Activated CD4-positive, alpha-beta T cell treated with anti-CD3 and anti-CD28 coated beads, Interleukin-2, amount 10 ng/mL, durations not matched to agents 7 days and 5 days (primary cell): ENCODE data around the gene ELK3. TPM values are rescaled to one million over a fixed set of nuclear protein-coding genes. Genes with fewer than 3 reads are reported as not detected.
A peak's percentile ranks its signal among the peaks of the same experiment; 100 is the strongest.

Experiments
- CTCF ChIA-PET: fragments of 350-600 bp; sonication (Branson Sonifier 250); formaldehyde crosslinking; loops from one replicate; lab custom pipeline; 2021; ENCODE audit warnings: antibody characterized with exemption; lab: Charles Lee
- POLR2A ChIA-PET: fragments of 350-600 bp; sonication (Branson Sonifier 250); formaldehyde crosslinking; loops from one replicate; lab custom pipeline; 2021; ENCODE audit warnings: antibody characterized with exemption; lab: Charles Lee
- DNase-seq: peaks from one replicate; pipeline ENCODE4 v3.0.0-alpha.2; 2020
- H3K27ac Mint-ChIP-seq: one replicate; pipeline ENCODE4 v1.8.0; 2021; ENCODE audit warnings: mild to moderate bottlenecking, moderate library complexity, mixed read lengths
- H3K27me3 Mint-ChIP-seq: one replicate; pipeline ENCODE4 v1.8.0; 2021; ENCODE audit warnings: mixed read lengths
- H3K36me3 Mint-ChIP-seq: one replicate; pipeline ENCODE4 v1.8.0; 2021; ENCODE audit warnings: low read depth, mixed read lengths
- H3K4me1 Mint-ChIP-seq: one replicate; pipeline ENCODE4 v1.8.0; 2021; ENCODE audit warnings: mixed read lengths
- H3K4me3 Mint-ChIP-seq: one replicate; pipeline ENCODE4 v1.8.0; 2021; ENCODE audit warnings: mild to moderate bottlenecking, moderate library complexity, mixed read lengths
- H3K9me3 Mint-ChIP-seq: one replicate; pipeline ENCODE4 v1.8.0; 2021; ENCODE audit warnings: mixed read lengths
- total RNA-seq, 2 experiments: library from RNA; stranded (reverse); gene quantifications; one replicate each; pipeline ENCODE4 v1.2.3, GENCODE V29; 2021

Gene ELK3
- 10 to 100 TPM; 27.3 to 33.9 TPM for total RNA-seq

- Mint-ChIP-seq H3K4me1 (peaks cover 45% of the 10 kb centered on the region), H3K27ac (peak within 1 kb of the TSS; percentile 99), H3K27me3 (no peaks in the 10 kb centered on the region), H3K4me3 (peak within 1 kb of the TSS; percentile 99), H3K36me3 (peaks cover 10% of the 10 kb centered on the region), H3K9me3 (no peaks in the 10 kb centered on the region)
- ChIA-PET CTCF (interaction anchor here (1.8 kb wide), 1 partner anchor 15 kb away, joined by 5 read pairs; no protein-coding TSS in a partner anchor), POLR2A (no interaction called here)
- DNase-seq: peak; percentile 60
These were observed at the start of gene ELK3 for GRCh38 chr12:96193725-96194575. Gene ELK3 (plus strand): TSS chr12:96194375.

GRCh38 chr12:96146747-96147146, 47.4 kb upstream of the ELK3 start:
- DNase-seq: no peak
- peaks cover 26% of the 10 kb centered on the region for H3K4me1 Mint-ChIP-seq
- no peaks in the 10 kb centered on the region for H3K27me3 Mint-ChIP-seq
- no peaks in the 10 kb centered on the region for H3K36me3 Mint-ChIP-seq
- H3K9me3 Mint-ChIP-seq: no peaks in the 10 kb centered on the region
- ChIA-PET POLR2A (no interaction called here), CTCF (interaction anchor here (1.0 kb wide), 3 partner anchors 10 to 52 kb away, joined by 3 to 6 read pairs (median 4); no protein-coding TSS in a partner anchor)
- H3K4me3 Mint-ChIP-seq: no peak overlapping the region
- no peak overlapping the region for H3K27ac Mint-ChIP-seq

- no peak for DNase-seq
- no peaks in the 10 kb centered on the region for H3K36me3 Mint-ChIP-seq
- no peak overlapping the region for H3K27ac Mint-ChIP-seq
- H3K4me1 Mint-ChIP-seq: no peaks in the 10 kb centered on the region
- ChIA-PET CTCF (no interaction called here), POLR2A (no interaction called here)
- no peaks in the 10 kb centered on the region for H3K9me3 Mint-ChIP-seq
- H3K27me3 Mint-ChIP-seq: no peaks in the 10 kb centered on the region
- H3K4me3 Mint-ChIP-seq: no peak overlapping the region
These were observed 43.7 kb upstream of the ELK3 start for GRCh38 chr12:96150442-96150841.

- Mint-ChIP-seq H3K27ac (no peak overlapping the region), H3K36me3 (no peaks in the 10 kb centered on the region), H3K4me3 (no peak overlapping the region), H3K27me3 (no peaks in the 10 kb centered on the region), H3K4me1 (no peaks in the 10 kb centered on the region), H3K9me3 (no peaks in the 10 kb centered on the region)
- ChIA-PET POLR2A (no interaction called here), CTCF (no interaction called here)
- no peak for DNase-seq
These were observed 42.0 kb upstream of the ELK3 start for GRCh38 chr12:96152164-96152563.

GRCh38 chr12:96153131-96153725, 40.9 kb upstream of the ELK3 start:
- Mint-ChIP-seq H3K9me3 (no peaks in the 10 kb centered on the region), H3K4me1 (no peaks in the 10 kb centered on the region)

GRCh38 chr12:96155181-96155580, 39.0 kb upstream of the ELK3 start:
- ChIA-PET CTCF (interaction anchor here (1.0 to 1.4 kb wide), 2 partner anchors 11 to 60 kb away, joined by 3 read pairs; no protein-coding TSS in a partner anchor), POLR2A (no interaction called here)
- H3K36me3 Mint-ChIP-seq: no peaks in the 10 kb centered on the region
- DNase-seq: no peak
- H3K27me3 Mint-ChIP-seq: no peaks in the 10 kb centered on the region
- no peak overlapping the region for H3K27ac Mint-ChIP-seq
- H3K4me3 Mint-ChIP-seq: no peak overlapping the region
- no peaks in the 10 kb centered on the region for H3K4me1 Mint-ChIP-seq
- H3K9me3 Mint-ChIP-seq: no peaks in the 10 kb centered on the region

More at GRCh38 chr12:96153131-96153725, 40.9 kb upstream of the ELK3 start:
- H3K27ac Mint-ChIP-seq: no peak overlapping the region
- H3K4me3 Mint-ChIP-seq: no peak overlapping the region
- no peaks in the 10 kb centered on the region for H3K27me3 Mint-ChIP-seq
- DNase-seq: no peak
- H3K36me3 Mint-ChIP-seq: no peaks in the 10 kb centered on the region
- CTCF ChIA-PET: interaction anchor here (0.6 kb wide), 1 partner anchor 317 kb away, joined by 4 read pairs; no protein-coding TSS in a partner anchor
- POLR2A ChIA-PET: no interaction called here

- no peak overlapping the region for H3K4me3 Mint-ChIP-seq
- no peak overlapping the region for H3K27ac Mint-ChIP-seq
- no peaks in the 10 kb centered on the region for H3K27me3 Mint-ChIP-seq
- no peaks in the 10 kb centered on the region for H3K4me1 Mint-ChIP-seq
- CTCF ChIA-PET: interaction anchor here (1.4 kb wide), 1 partner anchor 60 kb away, joined by 3 read pairs; no protein-coding TSS in a partner anchor
- POLR2A ChIA-PET: no interaction called here
- no peaks in the 10 kb centered on the region for H3K9me3 Mint-ChIP-seq
- H3K36me3 Mint-ChIP-seq: no peaks in the 10 kb centered on the region
- DNase-seq: no peak
These were observed 38.4 kb upstream of the ELK3 start for GRCh38 chr12:96155781-96156180.

GRCh38 chr12:96156211-96156610, 38.0 kb upstream of the ELK3 start:
- H3K36me3 Mint-ChIP-seq: no peaks in the 10 kb centered on the region
- H3K27ac Mint-ChIP-seq: no peak overlapping the region
- DNase-seq: no peak
- POLR2A ChIA-PET: no interaction called here
- CTCF ChIA-PET: no interaction called here
- H3K4me3 Mint-ChIP-seq: no peak overlapping the region
- H3K4me1 Mint-ChIP-seq: no peaks in the 10 kb centered on the region
- no peaks in the 10 kb centered on the region for H3K9me3 Mint-ChIP-seq
- no peaks in the 10 kb centered on the region for H3K27me3 Mint-ChIP-seq

GRCh38 chr12:96157427-96157826, 36.7 kb upstream of the ELK3 start:
- Mint-ChIP-seq H3K27me3 (no peaks in the 10 kb centered on the region), H3K27ac (no peak overlapping the region), H3K4me3 (no peak overlapping the region), H3K4me1 (no peaks in the 10 kb centered on the region), H3K36me3 (no peaks in the 10 kb centered on the region), H3K9me3 (no peaks in the 10 kb centered on the region)
- no peak for DNase-seq
- ChIA-PET CTCF (interaction anchor here (0.6 to 1.2 kb wide), 2 partner anchors 8 to 58 kb away, joined by 4 read pairs; no protein-coding TSS in a partner anchor), POLR2A (no interaction called here)

GRCh38 chr12:96164951-96165811, 29.0 kb upstream of the ELK3 start:
- Mint-ChIP-seq H3K36me3 (no peaks in the 10 kb centered on the region), H3K4me3 (no peak overlapping the region), H3K4me1 (no peaks in the 10 kb centered on the region), H3K27me3 (no peaks in the 10 kb centered on the region), H3K9me3 (no peaks in the 10 kb centered on the region), H3K27ac (no peak overlapping the region)
- DNase-seq: no peak
- CTCF ChIA-PET: interaction anchor here (0.8 to 1.3 kb wide), 2 partner anchors 8 to 10 kb away, joined by 3 to 4 read pairs; no protein-coding TSS in a partner anchor
- POLR2A ChIA-PET: no interaction called here

- H3K9me3 Mint-ChIP-seq: no peaks in the 10 kb centered on the region
- no peak overlapping the region for H3K27ac Mint-ChIP-seq
- no peak overlapping the region for H3K4me3 Mint-ChIP-seq
- H3K36me3 Mint-ChIP-seq: no peaks in the 10 kb centered on the region
- ChIA-PET POLR2A (no interaction called here), CTCF (interaction anchor here (0.6 to 2.9 kb wide), 3 partner anchors 10 to 418 kb away, joined by 3 to 10 read pairs (median 8); no protein-coding TSS in a partner anchor)
- no peaks in the 10 kb centered on the region for H3K4me1 Mint-ChIP-seq
- no peak for DNase-seq
- no peaks in the 10 kb centered on the region for H3K27me3 Mint-ChIP-seq
These were observed 27.4 kb upstream of the ELK3 start for GRCh38 chr12:96166765-96167164.

GRCh38 chr12:96167492-96167891, 26.7 kb upstream of the ELK3 start:
- DNase-seq: no peak
- H3K27me3 Mint-ChIP-seq: no peaks in the 10 kb centered on the region
- POLR2A ChIA-PET: no interaction called here
- no peaks in the 10 kb centered on the region for H3K4me1 Mint-ChIP-seq
- CTCF ChIA-PET: interaction anchor here (1.8 to 2.9 kb wide), 2 partner anchors 9 to 19 kb away, joined by 8 to 10 read pairs; no protein-coding TSS in a partner anchor
- peaks cover under 1% of the 10 kb centered on the region for H3K36me3 Mint-ChIP-seq
- H3K4me3 Mint-ChIP-seq: no peak overlapping the region
- H3K9me3 Mint-ChIP-seq: peaks cover 5% of the 10 kb centered on the region
- no peak overlapping the region for H3K27ac Mint-ChIP-seq
